ENCODE data around the gene GPR153. TPM values are rescaled to one million over a fixed set of nuclear protein-coding genes. Genes with fewer than 3 reads are reported as not detected.

Gene GPR153
- total and polyA plus RNA-seq, 8 donors = 0.19 to 5.1 (median 0.93) TPM

DNA sequence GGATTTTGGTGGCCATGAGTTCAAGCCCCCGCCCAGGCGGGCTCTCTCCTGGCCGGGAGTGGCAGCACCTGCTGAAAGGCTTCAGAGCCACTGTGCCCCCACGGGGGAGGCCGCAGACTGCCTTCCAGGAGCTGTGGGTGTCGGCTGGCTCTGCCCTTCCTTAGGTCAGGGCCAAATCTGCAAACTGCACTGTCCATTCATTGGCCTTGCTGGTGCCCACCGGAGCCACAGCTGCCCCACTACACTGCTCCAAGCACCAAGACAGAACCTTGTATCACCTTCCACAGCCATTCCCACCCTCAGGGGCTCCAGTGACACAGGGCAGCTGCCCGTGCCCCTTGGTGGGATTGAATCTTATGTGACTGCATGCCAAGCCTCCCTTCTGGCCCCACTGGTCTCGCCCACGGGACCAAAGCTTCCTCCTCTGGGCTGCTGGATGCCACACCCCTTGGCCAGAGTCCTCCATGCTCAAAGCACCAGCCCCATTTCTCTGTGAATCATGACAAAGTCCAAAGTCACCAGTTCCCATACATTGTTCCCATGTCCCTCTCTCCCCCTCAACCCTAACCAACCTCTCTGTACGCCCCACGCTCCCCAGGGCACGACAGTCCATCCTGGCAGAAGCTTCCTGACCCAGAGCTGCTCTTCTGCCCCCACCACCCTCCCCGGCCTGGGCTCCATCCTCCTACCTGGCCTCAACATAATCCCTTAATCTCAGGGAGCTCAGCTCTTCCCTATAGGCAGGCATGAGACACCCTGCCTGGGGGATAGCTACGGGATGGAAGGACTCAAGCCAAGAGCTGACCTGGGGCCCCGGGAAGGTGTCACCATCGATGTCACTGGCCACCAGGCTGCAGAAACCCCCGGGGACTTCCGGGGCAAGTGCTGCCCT lies 20.9 kb upstream of the GPR153 start:
- intact Hi-C loops (cut with DNase I) = no loop called here
- DNase-seq = no peak
- Histone ChIP-seq H3K9me3 (no peaks in the 10 kb centered on the region), H3K4me3 (no peak overlapping the region), H3K36me3 (no peaks in the 10 kb centered on the region), H3K27ac (no peak overlapping the region), H3K27me3 (no peaks in the 10 kb centered on the region), H3K4me1 (no peaks in the 10 kb centered on the region)
- no peak for ATAC-seq
- TF ChIP-seq CTCF (IDR thresholded peaks at IDR 0.05) = no peak
- no peak for FAIRE-seq
- 84 to 88% methylated on average over 19 of the region's 19 CpGs for WGBS, 2 donors

GRCh38 chr1:6280761-6281451 lies 20.0 kb upstream of the GPR153 start:
- H3K4me3 ChIP-seq = no peak overlapping the region
- no peaks in the 10 kb centered on the region for H3K27me3 ChIP-seq
- TF ChIP-seq CTCF (IDR thresholded peaks at IDR 0.05) = no peak
- WGBS, 2 donors = 79 to 82% methylated on average over 33 of the region's 33 CpGs
- H3K9me3 ChIP-seq = no peaks in the 10 kb centered on the region
- H3K4me1 ChIP-seq = no peaks in the 10 kb centered on the region
- intact Hi-C loops (cut with DNase I) = no loop called here
- DNase-seq (no peak), FAIRE-seq (no peak), ATAC-seq (peak in 3 of 4 donors; percentile 30 to 57 (median 44))
- no peak overlapping the region for H3K27ac ChIP-seq
- no peaks in the 10 kb centered on the region for H3K36me3 ChIP-seq

DNA sequence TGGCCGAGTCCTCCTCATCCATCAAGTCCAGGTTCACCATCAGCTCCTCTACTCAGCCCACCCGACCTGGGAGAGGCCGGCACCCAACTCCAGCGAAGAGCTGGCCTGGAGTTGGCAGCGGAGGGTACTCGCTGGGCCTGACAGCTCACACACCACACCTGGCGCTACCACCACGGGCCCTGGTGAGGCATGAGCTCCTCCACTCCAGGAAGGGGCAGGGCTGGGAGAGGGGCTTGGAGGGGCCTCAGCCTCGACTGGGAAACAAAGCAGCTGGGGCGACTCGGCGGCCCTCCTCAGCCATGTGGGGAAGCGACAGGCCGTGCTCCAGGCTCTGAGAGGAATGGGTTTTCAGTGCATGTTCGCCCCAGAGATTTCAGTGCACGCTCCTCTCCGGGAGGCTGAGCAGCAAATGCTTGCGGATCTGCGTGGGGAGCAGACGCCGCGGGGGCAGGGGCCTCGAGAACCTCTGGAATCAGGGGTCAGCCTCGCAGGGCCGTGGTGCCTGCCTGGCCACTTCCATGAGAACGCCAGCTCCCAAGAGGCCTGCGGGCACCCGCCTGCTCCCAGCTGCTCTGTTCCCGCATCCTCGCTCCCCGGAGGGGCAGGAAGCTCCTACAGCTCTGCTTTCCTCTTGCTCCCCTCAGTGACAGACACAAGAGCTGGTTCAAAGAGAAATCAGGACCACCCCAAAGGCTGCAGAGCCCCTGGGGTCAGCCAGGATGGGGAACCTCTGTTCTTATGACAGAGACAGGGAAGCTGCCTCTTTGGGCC lies 18.9 kb upstream of the GPR153 start:
- no peaks in the 10 kb centered on the region for H3K27me3 ChIP-seq
- ATAC-seq = no peak
- no peak for FAIRE-seq
- no peak overlapping the region for H3K4me3 ChIP-seq
- H3K36me3 ChIP-seq = no peaks in the 10 kb centered on the region
- H3K4me1 ChIP-seq = no peaks in the 10 kb centered on the region
- intact Hi-C loops (cut with DNase I) = no loop called here
- H3K9me3 ChIP-seq = no peaks in the 10 kb centered on the region
- no peak for TF ChIP-seq CTCF (IDR thresholded peaks at IDR 0.05)
- peak in 1 of 6 donors; percentile 48 for DNase-seq
- 82 to 87% methylated on average over 31 of the region's 31 CpGs for WGBS, 2 donors
- no peak overlapping the region for H3K27ac ChIP-seq

DNA sequence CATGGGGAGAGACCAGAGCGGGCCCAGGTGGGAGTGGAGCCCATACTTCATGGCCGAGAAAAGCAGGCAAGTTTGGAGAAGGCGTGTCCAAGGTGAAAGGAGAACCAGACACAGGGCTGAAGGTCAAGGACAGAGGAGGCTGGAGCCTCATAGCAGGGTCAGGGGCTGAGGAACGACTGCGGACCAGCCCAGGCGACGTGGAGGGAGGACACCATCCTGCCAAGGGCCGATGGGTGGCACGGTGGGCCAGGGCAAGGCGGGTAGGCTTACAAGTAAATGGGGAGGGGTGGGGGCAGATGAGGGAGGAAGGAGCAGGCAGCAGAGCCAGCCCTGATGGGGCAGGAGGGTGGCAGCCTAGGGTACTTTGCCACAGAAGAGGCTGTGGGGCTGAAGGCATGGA lies 18.2 kb upstream of the GPR153 start:
- ATAC-seq (no peak), FAIRE-seq (no peak), DNase-seq (no peak)
- TF ChIP-seq CTCF (IDR thresholded peaks at IDR 0.05) = no peak
- Histone ChIP-seq H3K27me3 (no peaks in the 10 kb centered on the region), H3K4me3 (no peak overlapping the region), H3K9me3 (no peaks in the 10 kb centered on the region), H3K4me1 (no peaks in the 10 kb centered on the region), H3K27ac (no peak overlapping the region), H3K36me3 (no peaks in the 10 kb centered on the region)
- 86 to 92% methylated on average over 10 of the region's 10 CpGs for WGBS, 2 donors
- intact Hi-C loops (cut with DNase I) = no loop called here
